Kidney (tissue), 14 donors: ENCODE measurements around the gene AP1AR. TPM values are rescaled to one million over a fixed set of nuclear protein-coding genes. Genes with fewer than 3 reads are reported as not detected.
A peak's percentile ranks its signal among the peaks of the same experiment; 100 is the strongest.

ENCODE experiments used
- DNase-seq, 5 donors: peaks; one replicate each; pipeline ENCODE4 v3.0.0-alpha.2; 2013 to 2020
- FAIRE-seq: peaks from 2 replicates; lab custom pipeline; 2012; peaks lifted over from hg19 to GRCh38; lab: Jason Lieb, UNC
- H3K27ac ChIP-seq, 2 donors: one replicate each; pipeline ENCODE4 v1.7.0; 2013; ENCODE audit warnings: low read depth in 2 of 2, low read length in 2 of 2, inconsistent platforms in 1 of 2
- H3K27me3 ChIP-seq: one replicate; pipeline ENCODE4 v1.7.1; 2013; ENCODE audit warnings: low read length, inconsistent platforms; ENCODE audit not compliant: control insufficient read depth, insufficient read depth
- H3K36me3 ChIP-seq, 3 donors: one replicate each; pipeline versions ENCODE4 v1.7.0 to v1.7.1; 2013; ENCODE audit warnings: low read length in 3 of 3, control low read depth in 1 of 3, inconsistent platforms in 1 of 3; ENCODE audit not compliant: insufficient read depth in 3 of 3, control insufficient read depth in 2 of 3
- H3K4me1 ChIP-seq, 3 donors: one replicate each; pipeline versions ENCODE4 v1.7.0 to v1.7.1; 2013; ENCODE audit warnings: low read length in 3 of 3, inconsistent platforms in 1 of 3, low read depth in 1 of 3; ENCODE audit not compliant: control insufficient read depth in 2 of 3, insufficient read depth in 2 of 3
- H3K4me3 ChIP-seq, 3 donors: one replicate each; pipeline versions ENCODE4 v1.7.0 to v1.8.1; 2013; ENCODE audit warnings: low read length in 3 of 3, control low read depth in 1 of 3, inconsistent platforms in 1 of 3
- H3K9ac ChIP-seq, 3 donors: one replicate each; pipeline versions ENCODE4 v1.7.0 to v1.7.1; 2013; ENCODE audit warnings: low read length in 3 of 3, control low read depth in 1 of 3, inconsistent platforms in 1 of 3
- H3K9me3 ChIP-seq, 3 donors: one replicate each; pipeline versions ENCODE4 v1.7.0 to v1.7.1; 2013; ENCODE audit warnings: low read length in 3 of 3, control low read depth in 1 of 3, inconsistent platforms in 1 of 3; ENCODE audit not compliant: control insufficient read depth in 2 of 3, insufficient read depth in 1 of 3
- intact Hi-C: fragments of 100-400 bp; cut with DNase I; formaldehyde crosslinking; loops from one replicate; pipeline ENCODE4 v1.11.1; 2022
- polyA plus RNA-seq: library from polyadenylated mRNA; stranded (reverse); fragments of 350-450 nt; fragmentation: Illumina TruSeq; extraction: RNeasy Lipid Tissue Mini Kit (QIAGEN cat#74804); gene quantifications from one replicate; pipeline ENCODE4 v1.2.3, GENCODE V29; 2014; ENCODE audit warnings: low read depth, low replicate concordance; ENCODE audit not compliant: insufficient read depth
- total RNA-seq: library from RNA; stranded (reverse); fragmentation: NEBNext Ultra II Directional; extraction: Animal tissue kit (Norgen Biotek cat#: 25700); gene quantifications from one replicate; pipeline ENCODE4 v1.2.1, GENCODE V29; 2021
- TF ChIP-seq, protein P1 (sequence below): IDR thresholded peaks from 3 replicates; pipeline ENCODE4 v1.5.1; 2012; ENCODE audit warnings: mild to moderate bottlenecking, moderate library complexity, borderline replicate concordance; ENCODE audit not compliant: insufficient read depth; ENCODE audit errors: extremely low read depth
- donor health status: control.
- donor health status: control.
- donor health status: control.
- donor health status: control.
- donor health status: control.
- donor health status: DM: yes; HTN: yes; CAD: no.
- donor health status: Normal renal cell carcinoma (clear cell type).

The AP1AR gene
- total and polyA plus RNA-seq, 2 donors from 2014 or later: 8.7 to 20.3 TPM

DNA sequence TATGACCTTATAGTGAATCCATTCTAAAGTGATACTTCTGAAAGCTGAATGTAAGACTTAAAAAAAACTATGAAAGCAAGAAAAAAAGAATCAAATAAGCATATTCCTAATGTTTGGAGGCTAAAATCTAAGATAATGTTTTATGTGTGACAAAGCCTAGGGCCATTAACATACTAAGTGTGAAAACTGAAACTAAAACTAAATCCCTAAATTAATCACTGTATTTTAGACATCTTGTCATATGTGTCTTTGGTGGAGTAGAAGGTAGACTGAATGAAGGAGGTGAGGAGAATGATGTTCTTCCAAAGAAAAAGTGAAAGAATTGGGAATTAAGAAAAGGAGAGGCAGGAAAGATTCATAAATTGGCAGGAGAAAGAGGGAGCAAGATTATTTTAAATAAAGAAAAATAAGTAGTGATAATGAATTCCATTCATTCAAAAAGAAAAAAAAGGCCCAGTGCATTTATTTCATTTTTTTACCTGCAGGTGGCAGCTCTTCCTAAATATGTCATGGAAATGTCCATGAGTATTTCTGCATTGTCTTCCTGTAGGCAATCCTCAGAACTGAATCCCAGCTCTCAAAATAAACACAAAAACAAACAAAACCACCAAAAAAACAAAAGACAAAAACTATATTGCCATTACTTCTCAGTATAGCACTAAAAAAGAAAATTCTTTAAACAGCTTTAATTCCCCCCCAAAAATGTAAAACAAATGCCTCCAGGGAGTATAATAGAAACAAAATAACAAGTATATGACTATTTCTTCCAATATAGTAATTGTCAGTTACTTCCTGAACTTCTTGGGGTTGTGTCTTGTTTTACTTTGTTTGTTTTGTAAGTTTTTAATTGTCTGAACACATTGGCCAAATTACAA lies 17.0 kb upstream of the AP1AR start:
- TF ChIP-seq, protein P1, sequence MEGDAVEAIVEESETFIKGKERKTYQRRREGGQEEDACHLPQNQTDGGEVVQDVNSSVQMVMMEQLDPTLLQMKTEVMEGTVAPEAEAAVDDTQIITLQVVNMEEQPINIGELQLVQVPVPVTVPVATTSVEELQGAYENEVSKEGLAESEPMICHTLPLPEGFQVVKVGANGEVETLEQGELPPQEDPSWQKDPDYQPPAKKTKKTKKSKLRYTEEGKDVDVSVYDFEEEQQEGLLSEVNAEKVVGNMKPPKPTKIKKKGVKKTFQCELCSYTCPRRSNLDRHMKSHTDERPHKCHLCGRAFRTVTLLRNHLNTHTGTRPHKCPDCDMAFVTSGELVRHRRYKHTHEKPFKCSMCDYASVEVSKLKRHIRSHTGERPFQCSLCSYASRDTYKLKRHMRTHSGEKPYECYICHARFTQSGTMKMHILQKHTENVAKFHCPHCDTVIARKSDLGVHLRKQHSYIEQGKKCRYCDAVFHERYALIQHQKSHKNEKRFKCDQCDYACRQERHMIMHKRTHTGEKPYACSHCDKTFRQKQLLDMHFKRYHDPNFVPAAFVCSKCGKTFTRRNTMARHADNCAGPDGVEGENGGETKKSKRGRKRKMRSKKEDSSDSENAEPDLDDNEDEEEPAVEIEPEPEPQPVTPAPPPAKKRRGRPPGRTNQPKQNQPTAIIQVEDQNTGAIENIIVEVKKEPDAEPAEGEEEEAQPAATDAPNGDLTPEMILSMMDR: peak; percentile 47
- intact Hi-C loops: no loop called here
- peak in 1 of 5 donors; percentile 23 for DNase-seq
- Histone ChIP-seq H3K4me1 (no peaks in the 10 kb centered on the region), H3K9ac (no peak overlapping the region), H3K27ac (no peak overlapping the region), H3K4me3 (no peak overlapping the region), H3K9me3 (no peaks in the 10 kb centered on the region), H3K36me3 (no peaks in the 10 kb centered on the region), H3K27me3 (no peaks in the 10 kb centered on the region)
- FAIRE-seq: peak; percentile 74

DNA sequence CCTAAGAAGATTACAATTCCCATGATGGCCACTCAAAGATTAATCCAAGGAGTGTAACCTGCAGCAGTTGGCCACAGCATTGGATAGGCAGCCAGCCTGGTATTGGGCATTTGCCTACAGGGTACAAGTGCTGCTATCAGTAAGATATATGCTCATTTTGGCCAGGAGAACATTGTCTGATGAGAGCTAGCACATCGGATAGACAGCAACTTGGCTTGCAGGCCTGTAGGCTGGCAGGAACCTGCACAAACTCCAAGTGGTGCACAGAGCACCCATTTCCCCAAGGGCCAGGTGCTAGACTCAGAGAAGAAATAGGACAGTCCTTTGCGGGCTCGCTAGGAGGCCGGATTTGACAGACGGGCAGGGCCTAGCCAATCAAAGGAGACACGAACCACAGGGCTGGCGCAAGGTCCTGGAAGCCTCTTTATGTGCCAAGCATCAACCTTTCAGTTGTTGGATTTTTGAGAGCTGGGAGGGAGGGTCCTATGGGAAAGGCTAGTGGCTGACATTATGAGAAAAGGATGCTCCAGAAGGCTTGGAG lies 11.7 kb upstream of the AP1AR start:
- intact Hi-C loops: loop anchor here (10.0 kb wide), 1 partner anchor 75 kb away; the partner anchor contains the start of gene FAM241A
- H3K36me3 ChIP-seq: no peaks in the 10 kb centered on the region
- FAIRE-seq: no peak
- no peak for DNase-seq
- H3K9me3 ChIP-seq: no peaks in the 10 kb centered on the region
- H3K4me1 ChIP-seq: no peaks in the 10 kb centered on the region
- H3K9ac ChIP-seq: no peak overlapping the region
- no peaks in the 10 kb centered on the region for H3K27me3 ChIP-seq
- no peak overlapping the region for H3K4me3 ChIP-seq
- TF ChIP-seq, protein P1: no peak
- H3K27ac ChIP-seq: no peak overlapping the region

DNA sequence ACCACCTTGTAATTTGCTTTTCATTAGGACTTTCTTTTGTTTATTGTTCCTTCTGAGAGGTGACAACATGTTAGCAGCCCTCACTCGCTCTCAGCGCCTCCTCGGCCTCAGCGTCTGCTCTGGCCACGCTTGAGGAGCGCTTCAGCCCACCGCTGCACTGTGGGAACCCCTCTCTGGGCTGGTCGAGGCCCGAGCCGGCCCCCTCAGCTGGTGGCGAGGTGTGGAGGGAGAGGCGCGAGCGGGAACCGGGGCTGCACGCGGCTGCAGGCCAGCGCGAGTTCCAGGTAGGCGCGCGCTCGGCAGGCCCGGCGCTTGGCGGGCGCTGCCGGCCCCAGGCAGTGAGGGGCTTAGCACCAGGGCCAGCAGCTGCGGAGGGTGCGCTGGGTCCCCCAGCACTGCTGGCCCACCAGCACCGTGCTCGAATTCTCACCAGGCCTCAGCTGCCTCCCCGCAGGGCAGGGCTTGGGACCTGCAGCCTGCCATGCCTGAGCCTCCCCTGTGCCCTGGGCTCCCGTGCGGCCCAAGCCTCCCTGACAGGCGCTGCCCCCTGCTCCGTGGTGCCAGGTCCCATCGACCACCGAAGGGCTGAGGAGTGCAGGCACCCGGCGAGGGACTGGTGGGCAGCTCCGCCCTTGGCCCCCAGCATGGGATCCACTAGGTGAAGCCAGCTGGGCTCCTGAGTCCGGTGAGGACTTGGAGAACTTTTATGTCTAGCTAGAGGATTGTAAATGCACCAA lies 9.2 kb upstream of the AP1AR start:
- DNase-seq (no peak), FAIRE-seq (no peak)
- H3K9me3 ChIP-seq: no peaks in the 10 kb centered on the region
- H3K27me3 ChIP-seq: no peaks in the 10 kb centered on the region
- TF ChIP-seq, protein P1: no peak
- no peak overlapping the region for H3K27ac ChIP-seq
- intact Hi-C loops: loop anchor here (10.0 kb wide), 1 partner anchor 78 kb away; the partner anchor contains the start of gene FAM241A
- no peak overlapping the region for H3K4me3 ChIP-seq
- H3K4me1 ChIP-seq: no peaks in the 10 kb centered on the region
- H3K36me3 ChIP-seq: no peaks in the 10 kb centered on the region
- H3K9ac ChIP-seq: no peak overlapping the region
